Adrenal gland (tissue), 19 donors: ENCODE measurements around the gene CENPL. TPM values are rescaled to one million over a fixed set of nuclear protein-coding genes. Genes with fewer than 3 reads are reported as not detected.

ENCODE experiments used
- DNase-seq, 7 donors: peaks; one replicate each; pipeline ENCODE4 v3.0.0-alpha.2; 2019 to 2020
- H3K27ac ChIP-seq, 5 donors: fragments of 200-600 bp; sonication (generic) in 4 of 5; 1 replicate in 3 of 5; 2 replicates in 2 of 5; pipeline versions ENCODE4 v1.5.1 to v1.8.0; 2016 to 2020; ENCODE audit warnings: mild to moderate bottlenecking in 1 of 5
- H3K27me3 ChIP-seq: fragments of 200-600 bp; 2 replicates; pipeline ENCODE4 v1.8.0; 2021
- H3K36me3 ChIP-seq, 2 donors: fragments of 200-600 bp; replicated peaks in 1 of 2; 1 replicate in 1 of 2; 2 replicates in 1 of 2; pipeline versions ENCODE4 v1.5.1 to v1.8.0; 2018 to 2022
- H3K4me1 ChIP-seq, 2 donors: fragments of 200-600 bp; replicated peaks in 1 of 2; 1 replicate in 1 of 2; 2 replicates in 1 of 2; pipeline versions ENCODE4 v1.5.1 to v1.8.0; 2018 to 2021
- H3K4me3 ChIP-seq, 4 donors: fragments of 200-600 bp; sonication (generic) in 3 of 4; one replicate each; pipeline ENCODE4 v1.5.1; 2016 to 2018
- H3K9me3 ChIP-seq, 3 donors: fragments of 200-600 bp; sonication (generic) in 1 of 3; replicated peaks in 1 of 3; 1 replicate in 2 of 3; 2 replicates in 1 of 3; pipeline versions ENCODE4 v1.5.1 to v1.8.0; 2016 to 2021
- CTCF ChIP-seq, 6 experiments: fragments of 450-650 bp in 4 of 6; fragments of 200-600 bp in 2 of 6; sonication (generic) in 1 of 6; IDR thresholded peaks; 1 replicate in 5 of 6; 2 replicates in 1 of 6; pipeline versions ENCODE4 v1.5.1 to v1.8.0; 2016 to 2021; ENCODE audit warnings: antibody characterized with exemption in 6 of 6, mild to moderate bottlenecking in 2 of 6, moderate library complexity in 1 of 6
- POLR2A ChIP-seq, 2 donors: fragments of 450-650 bp; IDR thresholded peaks; one replicate each; pipeline ENCODE4 v1.6.1; 2017; ENCODE audit warnings: antibody characterized with exemption in 2 of 2, mild to moderate bottlenecking in 2 of 2, moderate library complexity in 1 of 2
- WGBS, 4 donors: extraction: QIAGEN DNeasy Blood & Tissue Kit in 2 of 4; methylation state at CpG; one replicate each; pipeline versions ENCODE4 v1.1.5 to v1.1.7; 2013 to 2017; 5-methylcytosine and 5-hydroxymethylcytosine counted together
- intact Hi-C, 2 donors: fragments of 100-400 bp; cut with DNase I; formaldehyde crosslinking; loops; one replicate each; pipeline versions ENCODE4 v1.14.1 to v1.15.0; 2022 to 2023
- long read RNA-seq, 10 donors: library from polyadenylated mRNA in 3 of 10; unstranded in 2 of 10; stranded (forward) in 1 of 10; transcript quantifications; one replicate each; pipeline ENCODE4 v2.0.0 and lab custom pipeline, GENCODE V29; 2021 to 2026
- polyA plus RNA-seq, 3 donors: library from polyadenylated mRNA; stranded (reverse); fragments of 200-250 nt in 2 of 3; fragments of 350-450 nt in 1 of 3; fragmentation: Illumina TruSeq in 1 of 3; extraction: RNeasy Lipid Tissue Mini Kit (QIAGEN cat#74804) in 1 of 3; gene quantifications; one replicate each; pipeline ENCODE4 v1.2.3, GENCODE V29; 2013 to 2014
- total RNA-seq, 9 donors: library from RNA; depleted of rRNA in 4 of 9; stranded (reverse); fragments of >200 nt in 4 of 9; fragments of 120-200 nt in 1 of 9; fragmentation: NEBNext Ultra II Directional in 1 of 9; extraction: Animal tissue kit (Norgen Biotek cat#: 25700) in 1 of 9; gene quantifications; one replicate each; pipeline versions ENCODE4 v1.1.0 to v1.2.4, GENCODE V29; 2013 to 2023
- donor health status: healthy with polysubstance abuse.
- donor health status: Bipolar disorder and iron deficiency.
- donor health status: DM: yes; HTN: yes; CAD: no.
- donor health status: DM: no; HTN: no; CAD: no.
- donor health status: DM: no; HTN: no; CAD: no.
- donor health status: DM: yes; HTN: yes; CAD: no.

The CENPL gene
- total RNA-seq (10 to 100 TPM in 2 of 9 donors, 1 to 10 TPM in 7; 1.3 to 63.3 (median 5.5) TPM), polyA plus RNA-seq (1 to 10 TPM in 2 of 3 donors, under 1 TPM in 1; 0.94 to 6.2 (median 2.3) TPM)
- long read RNA-seq, donor 1, partial matches to known transcripts, result 0 of 3 reads
- long read RNA-seq, donor 1, other reads (novel, unspliced or antisense), result 0 of 3 reads
- long read RNA-seq, donor 2, result 0 reads
- long read RNA-seq, donor 3, partial matches to known transcripts, result 0 of 2 reads
- long read RNA-seq, donor 3, other reads (novel, unspliced or antisense), result 0 of 2 reads
- long read RNA-seq, donor 4, partial matches to known transcripts, result 0 of 3 reads
- long read RNA-seq, donor 4, other reads (novel, unspliced or antisense), result 1 of 3 reads
- long read RNA-seq, donor 5, partial matches to known transcripts, result 0 of 7 reads
- long read RNA-seq, donor 5, other reads (novel, unspliced or antisense), result 6 of 7 reads
- long read RNA-seq, donor 6, partial matches to known transcripts, result 1 of 3 reads
- long read RNA-seq, donor 6, other reads (novel, unspliced or antisense), result 0 of 3 reads
- long read RNA-seq, donor 7, partial matches to known transcripts, result 0 of 1 reads
- long read RNA-seq, donor 7, other reads (novel, unspliced or antisense), result 0 of 1 reads
- long read RNA-seq, donor 8, partial matches to known transcripts, result 0 of 4 reads
- long read RNA-seq, donor 8, other reads (novel, unspliced or antisense), result 0 of 4 reads
- long read RNA-seq, donor 9, partial matches to known transcripts, result 0 of 1 reads
- long read RNA-seq, donor 9, other reads (novel, unspliced or antisense), result 0 of 1 reads
- long read RNA-seq, donor 10, partial matches to known transcripts, result 0 of 1 reads
- long read RNA-seq, donor 10, other reads (novel, unspliced or antisense), result 0 of 1 reads

- WGBS, 4 donors, result 0 to 1% (median 0%) methylated on average over 23 to 55 of the region's 55 CpGs
- H3K27me3 ChIP-seq, result no peaks in the 10 kb centered on the region
- peaks cover 4 to 7% of the 10 kb centered on the region in 2 donors for H3K4me1 ChIP-seq
Measured at GRCh38 chr1:173824315-173825081, at the start of gene CENPL, which contains the start of gene DARS2. Gene CENPL (minus strand): TSS chr1:173824883. CDS start chr1:173811299, 13,584 bp downstream. Gene DARS2 (plus strand): TSS chr1:173824673. CDS start chr1:173825230, 557 bp downstream.

DNA sequence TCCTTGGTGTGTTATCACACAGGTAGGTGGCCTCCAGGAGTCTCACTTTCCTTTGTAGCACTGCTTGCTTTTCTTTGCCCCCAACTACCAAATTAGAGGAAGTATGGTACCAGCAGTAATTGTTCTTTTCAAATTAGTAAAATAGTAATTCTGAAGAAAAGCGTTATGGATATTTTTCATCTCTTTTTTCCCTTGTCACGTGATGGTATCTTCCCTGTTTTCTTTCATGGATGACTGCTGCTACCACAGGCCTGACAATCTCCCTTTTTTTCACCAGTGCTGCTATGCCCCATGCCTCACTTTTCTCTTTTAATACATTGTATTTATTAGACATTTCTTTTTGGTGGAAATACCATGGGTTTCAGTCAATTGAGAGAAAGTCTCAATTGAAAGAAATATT is 46.8 kb upstream of the CENPL start:
- peaks cover 0 to 34% of the 10 kb centered on the region in 2 donors for H3K36me3 ChIP-seq
- WGBS, 4 donors, result 78 to 93% (median 89%) methylated on average over 2 of the region's 2 CpGs
- no peak for DNase-seq
- H3K4me3 ChIP-seq, result no peak overlapping the region
- no peak overlapping the region for H3K27ac ChIP-seq
- intact Hi-C loops, result no loop called here
- TF ChIP-seq POLR2A (IDR thresholded peaks at IDR 0.05), result no peak
- TF ChIP-seq CTCF (IDR thresholded peaks at IDR 0.05), result no peak
- no peaks in the 10 kb centered on the region for H3K9me3 ChIP-seq
- peaks cover 24 to 32% of the 10 kb centered on the region in 2 donors for H3K4me1 ChIP-seq
- H3K27me3 ChIP-seq, result no peaks in the 10 kb centered on the region

More at GRCh38 chr1:173824315-173825081, at the start of gene CENPL, which contains the start of gene DARS2:
- TF ChIP-seq POLR2A (IDR thresholded peaks at IDR 0.05) (peak; percentile 21 to 81), CTCF (IDR thresholded peaks at IDR 0.05) (no peak)
- Histone ChIP-seq H3K36me3 (no peaks in the 10 kb centered on the region), H3K27ac (peak within 1 kb of the TSS; percentile 71 to 96 (median 92)), H3K9me3 (no peaks in the 10 kb centered on the region), H3K4me3 (peak within 1 kb of the TSS; percentile 24 to 70 (median 54))
- intact Hi-C loops, result loop anchor here (5.0 to 10.0 kb wide), 2 partner anchors 390 to 392 kb away; no protein-coding TSS in a partner anchor
- DNase-seq, result peak; percentile 96 to 99 (median 98)

DNA sequence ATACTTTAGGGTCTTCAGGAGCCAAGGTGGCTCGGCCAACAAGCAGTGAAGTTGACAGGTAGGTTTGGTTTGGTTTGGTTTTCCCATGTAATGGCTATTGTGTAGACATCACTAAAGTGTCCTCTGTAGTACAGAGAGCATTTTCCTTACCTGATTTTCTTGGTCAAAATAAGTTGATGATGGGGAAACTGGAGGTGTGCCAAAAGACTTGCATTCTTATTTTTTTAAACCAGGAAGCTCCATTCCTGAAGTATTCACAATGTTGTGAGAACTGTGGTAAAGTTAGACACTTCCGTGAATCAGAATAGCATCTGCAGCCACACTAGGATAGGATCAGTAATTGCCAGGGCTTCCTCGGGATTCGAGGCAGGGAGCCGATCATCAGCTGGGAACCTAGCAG is 46.4 kb upstream of the CENPL start:
- WGBS, 4 donors, result 79 to 92% (median 86%) methylated on average over 2 to 5 of the region's 5 CpGs
- DNase-seq, result no peak
- Histone ChIP-seq H3K27me3 (no peaks in the 10 kb centered on the region), H3K36me3 (peaks cover 0 to 33% of the 10 kb centered on the region in 2 donors), H3K4me3 (no peak overlapping the region), H3K27ac (no peak overlapping the region), H3K9me3 (no peaks in the 10 kb centered on the region), H3K4me1 (peaks cover 27 to 36% of the 10 kb centered on the region in 2 donors)
- intact Hi-C loops, result no loop called here
- TF ChIP-seq POLR2A (IDR thresholded peaks at IDR 0.05), result no peak
- no peak for TF ChIP-seq CTCF (IDR thresholded peaks at IDR 0.05)
